Measurements from ENCODE around the gene TEX9.
"Not testable (repeated sequence)": the region's sequence is repeated elsewhere in the genome, so short reads cannot be mapped to it uniquely, and the experiment has no call there.

The TEX9 gene

GRCh38 chr15:56365075-56365711 is at the start of gene TEX9:
TSS of gene TEX9 (plus strand) at chr15:56365426. CDS start at chr15:56365451, 25 bp downstream.
- no peak for DNase-seq

GRCh38 chr15:56316561-56316960 is 48.7 kb upstream of the TEX9 start:
- DNase-seq: not testable (repeated sequence)

- DNase-seq: no peak
Measured at GRCh38 chr15:56320316-56320715, 44.9 kb upstream of the TEX9 start.

GRCh38 chr15:56320861-56321260 is 44.4 kb upstream of the TEX9 start:
- DNase-seq: no peak

- no peak for DNase-seq
Measured at GRCh38 chr15:56322444-56322843, 42.8 kb upstream of the TEX9 start.

- DNase-seq: no peak
Measured at GRCh38 chr15:56323435-56323834, 41.8 kb upstream of the TEX9 start.

GRCh38 chr15:56325186-56325585 is 40.0 kb upstream of the TEX9 start:
- no peak for DNase-seq

- DNase-seq: no peak
Measured at GRCh38 chr15:56327721-56328502, 37.3 kb upstream of the TEX9 start.

GRCh38 chr15:56337084-56337725 is 28.0 kb upstream of the TEX9 start:
- no peak for DNase-seq

- DNase-seq: no peak
Measured at GRCh38 chr15:56339594-56339993, 25.6 kb upstream of the TEX9 start.

GRCh38 chr15:56341201-56341600 is 24.0 kb upstream of the TEX9 start:
- DNase-seq: no peak

- no peak for DNase-seq
Measured at GRCh38 chr15:56342653-56343052, 22.6 kb upstream of the TEX9 start.

- DNase-seq: no peak
Measured at GRCh38 chr15:56343879-56344278, 21.3 kb upstream of the TEX9 start.

GRCh38 chr15:56344336-56344735 is 20.9 kb upstream of the TEX9 start:
- no peak for DNase-seq

- no peak for DNase-seq
Measured at GRCh38 chr15:56346414-56346813, 18.8 kb upstream of the TEX9 start.

GRCh38 chr15:56349554-56349953 is 15.7 kb upstream of the TEX9 start:
- DNase-seq: no peak

GRCh38 chr15:56351353-56351752 is 13.9 kb upstream of the TEX9 start:
- DNase-seq: no peak

- no peak for DNase-seq
Measured at GRCh38 chr15:56351957-56352506, 13.2 kb upstream of the TEX9 start.

- no peak for DNase-seq
Measured at GRCh38 chr15:56353119-56353518, 12.1 kb upstream of the TEX9 start.

GRCh38 chr15:56353740-56354139 is 11.5 kb upstream of the TEX9 start:
- no peak for DNase-seq

GRCh38 chr15:56356616-56357015 is 8.6 kb upstream of the TEX9 start:
- no peak for DNase-seq

- no peak for DNase-seq
Measured at GRCh38 chr15:56358604-56359003, 6.6 kb upstream of the TEX9 start.

GRCh38 chr15:56361987-56362386 is 3.2 kb upstream of the TEX9 start:
- DNase-seq: no peak

GRCh38 chr15:56366211-56366610 is 985 bp downstream of the TEX9 start:
- DNase-seq: no peak
